Calu3 (cell line): Measurements from ENCODE around the gene HYKK. TPM values are rescaled to one million over a fixed set of nuclear protein-coding genes. Genes with fewer than 3 reads are reported as not detected.

Experiments
- BruUV-seq: library from RNA; stranded (reverse); fragments of 400-500 nt; replicated peaks from 2 replicates; lab custom pipeline; 2021; lab: Mats Ljungman, UMichigan
- CTCF ChIA-PET: fragments of 300-600 bp; sonication (Branson Sonifier 250); formaldehyde crosslinking; loops from one replicate; lab custom pipeline; 2022; ENCODE audit warnings: antibody characterized with exemption; lab: Charles Lee
- DNase-seq: peaks from one replicate; pipeline ENCODE4 v3.0.0; 2022
- H3K27ac Mint-ChIP-seq: one replicate; pipeline ENCODE4 v1.8.0; 2022; ENCODE audit warnings: mixed read lengths; ENCODE audit not compliant: unreplicated experiment
- H3K27me3 Mint-ChIP-seq: one replicate; pipeline ENCODE4 v1.8.0; 2022; ENCODE audit warnings: mixed read lengths; ENCODE audit not compliant: unreplicated experiment
- H3K36me3 Mint-ChIP-seq: one replicate; pipeline ENCODE4 v1.8.0; 2022; ENCODE audit warnings: mild to moderate bottlenecking, moderate library complexity, mixed read lengths; ENCODE audit not compliant: insufficient read depth, unreplicated experiment
- H3K4me1 Mint-ChIP-seq: one replicate; pipeline ENCODE4 v1.8.0; 2022; ENCODE audit warnings: mild to moderate bottlenecking, low read depth, mixed read lengths; ENCODE audit not compliant: unreplicated experiment
- H3K4me3 Mint-ChIP-seq: one replicate; pipeline ENCODE4 v1.8.0; 2022; ENCODE audit warnings: mild to moderate bottlenecking, low read depth, moderate library complexity, mixed read lengths; ENCODE audit not compliant: unreplicated experiment
- H3K9me3 Mint-ChIP-seq: one replicate; pipeline ENCODE4 v1.8.0; 2022; ENCODE audit warnings: low read depth, mixed read lengths; ENCODE audit not compliant: unreplicated experiment
- CTCF ChIP-seq: fragments of 200-600 bp; IDR thresholded peaks from one replicate; pipeline ENCODE4 v1.8.0; 2022; ENCODE audit warnings: antibody characterized with exemption; ENCODE audit not compliant: unreplicated experiment
- intact Hi-C: fragments of 100-400 bp; cut with micrococcal nuclease; formaldehyde crosslinking; loops from one replicate; pipeline ENCODE4 v1.10.0; 2022; ENCODE audit not compliant: unreplicated experiment
- total RNA-seq: library from RNA; stranded (reverse); gene quantifications from 2 replicates; pipeline ENCODE4 v1.2.3, GENCODE V29; 2022

HYKK gene
- total RNA-seq, 1 experiment from 2014 or later = 15.7 TPM

GRCh38 chr15:78469031-78469430, 38.3 kb upstream of the HYKK start:
- Mint-ChIP-seq H3K27me3 (no peaks in the 10 kb centered on the region), H3K9me3 (no peaks in the 10 kb centered on the region), H3K4me1 (peaks cover 8% of the 10 kb centered on the region), H3K27ac (no peak overlapping the region), H3K36me3 (peaks cover 55% of the 10 kb centered on the region), H3K4me3 (no peak overlapping the region)
- no TSS peak for BruUV-seq
- TF ChIP-seq CTCF = no peak
- intact Hi-C loops = no loop called here
- DNase-seq = no peak
- CTCF ChIA-PET = no interaction called here

GRCh38 chr15:78477295-78477694, 30.1 kb upstream of the HYKK start:
- CTCF ChIA-PET = no interaction called here
- peaks cover 63% of the 10 kb centered on the region for H3K36me3 Mint-ChIP-seq
- no peaks in the 10 kb centered on the region for H3K27me3 Mint-ChIP-seq
- no peaks in the 10 kb centered on the region for H3K4me1 Mint-ChIP-seq
- H3K27ac Mint-ChIP-seq = no peak overlapping the region
- TF ChIP-seq CTCF = no peak
- no peak for DNase-seq
- H3K4me3 Mint-ChIP-seq = no peak overlapping the region
- intact Hi-C loops = no loop called here
- BruUV-seq = no TSS peak
- H3K9me3 Mint-ChIP-seq = no peaks in the 10 kb centered on the region

GRCh38 chr15:78479650-78480049, 27.7 kb upstream of the HYKK start:
- Mint-ChIP-seq H3K27ac (no peak overlapping the region), H3K4me1 (no peaks in the 10 kb centered on the region), H3K27me3 (no peaks in the 10 kb centered on the region), H3K4me3 (no peak overlapping the region), H3K9me3 (no peaks in the 10 kb centered on the region), H3K36me3 (peaks cover 69% of the 10 kb centered on the region)
- DNase-seq = no peak
- intact Hi-C loops = loop anchor here (10.0 kb wide), 1 partner anchor 165 kb away; no protein-coding TSS in a partner anchor
- CTCF ChIA-PET = no interaction called here
- TF ChIP-seq CTCF = no peak
- BruUV-seq = no TSS peak

GRCh38 chr15:78481917-78482316, 25.5 kb upstream of the HYKK start:
- peaks cover 56% of the 10 kb centered on the region for H3K36me3 Mint-ChIP-seq
- DNase-seq = no peak
- no peaks in the 10 kb centered on the region for H3K4me1 Mint-ChIP-seq
- no peak overlapping the region for H3K4me3 Mint-ChIP-seq
- H3K9me3 Mint-ChIP-seq = no peaks in the 10 kb centered on the region
- CTCF ChIA-PET = interaction anchor here (0.6 kb wide), 1 partner anchor 131 kb away, joined by 3 read pairs; no protein-coding TSS in a partner anchor
- H3K27ac Mint-ChIP-seq = no peak overlapping the region
- no TSS peak for BruUV-seq
- intact Hi-C loops = loop anchor here (10.0 kb wide), 1 partner anchor 167 kb away; no protein-coding TSS in a partner anchor
- TF ChIP-seq CTCF = no peak
- H3K27me3 Mint-ChIP-seq = no peaks in the 10 kb centered on the region
